SU-DHL-6 (cell line): Measurements from ENCODE around the gene ARTN.

ENCODE experiments used
- H2AFZ ChIP-seq: fragments of 200-600 bp; sonication (generic); 2 replicates; pipeline ENCODE4 v1.6.1; 2014; ENCODE audit warnings: low read depth, mild to moderate bottlenecking, moderate library complexity, mixed read lengths, antibody characterized with exemption, low read length; ENCODE audit not compliant: severe bottlenecking
- H3F3A ChIP-seq: fragments of 200-600 bp; shearing (Covaris generic); 2 replicates; pipeline ENCODE4 v1.6.0; 2016; ENCODE audit warnings: antibody characterized with exemption, mild to moderate bottlenecking; ENCODE audit not compliant: insufficient read depth
- H3K27ac ChIP-seq: fragments of 200-600 bp; sonication (generic); 2 replicates; pipeline ENCODE4 v1.5.1; 2016; ENCODE audit warnings: low read depth, mild to moderate bottlenecking, low read length, moderate library complexity, mixed read lengths
- H3K27me3 ChIP-seq: fragments of 200-600 bp; sonication (generic), shearing (Covaris generic); 2 replicates; pipeline ENCODE4 v1.6.0; 2014; ENCODE audit warnings: mild to moderate bottlenecking, low read length
- H3K36me3 ChIP-seq: fragments of 200-600 bp; sonication (generic); 2 replicates; pipeline ENCODE4 v1.6.1; 2014; ENCODE audit warnings: mild to moderate bottlenecking, low read length, mixed read lengths
- H3K4me2 ChIP-seq: fragments of 300-600, 200-600 bp; shearing (Covaris generic), sonication (generic); 2 replicates; pipeline ENCODE4 v1.6.0; 2014; ENCODE audit warnings: low read length, low read depth, mild to moderate bottlenecking; ENCODE audit not compliant: poor library complexity, severe bottlenecking
- H3K4me3 ChIP-seq: fragments of 200-600 bp; sonication (generic); 2 replicates; pipeline ENCODE4 v1.5.1; 2014; ENCODE audit warnings: antibody characterized with exemption, low read length, mild to moderate bottlenecking, mixed read lengths; ENCODE audit not compliant: insufficient read depth, poor library complexity, severe bottlenecking
- H3K79me2 ChIP-seq: fragments of 200-600 bp; sonication (generic); 2 replicates; pipeline ENCODE4 v1.6.1; 2014; ENCODE audit warnings: mild to moderate bottlenecking, low read length, moderate library complexity; ENCODE audit not compliant: insufficient read depth
- H3K9ac ChIP-seq: fragments of 200-600 bp; sonication (generic); 2 replicates; pipeline ENCODE4 v1.7.0; 2014; ENCODE audit warnings: mild to moderate bottlenecking, low read length
- H3K9me2 ChIP-seq: fragments of 200-600 bp; sonication (generic); replicated peaks from 2 replicates; pipeline ENCODE4 v1.6.1; 2014; ENCODE audit warnings: low read length; ENCODE audit not compliant: insufficient read depth
- H3K9me3 ChIP-seq: fragments of 200-600 bp; sonication (generic); 2 replicates; pipeline ENCODE4 v1.6.1; 2014; ENCODE audit warnings: low read length, mixed read lengths; ENCODE audit not compliant: insufficient read depth
- H4K20me1 ChIP-seq: fragments of 200-600 bp; sonication (generic); 2 replicates; pipeline ENCODE4 v1.6.1; 2014; ENCODE audit warnings: low read depth, mild to moderate bottlenecking, antibody characterized with exemption, low read length, moderate library complexity, mixed read lengths
- CTCF ChIP-seq: fragments of 200-600 bp; sonication (generic); IDR thresholded peaks from one replicate; pipeline ENCODE4 v1.5.1; 2017; ENCODE audit warnings: antibody characterized with exemption, mild to moderate bottlenecking, low read length, moderate library complexity; ENCODE audit not compliant: insufficient read depth, poor library complexity, severe bottlenecking
- EZH2phosphoT487 ChIP-seq: fragments of 200-600 bp; sonication (generic), shearing (Covaris generic); conservative IDR thresholded peaks from 2 replicates; pipeline ENCODE4 v1.6.1; 2018; ENCODE audit warnings: mild to moderate bottlenecking, antibody characterized with exemption, low read length, moderate library complexity, mixed read lengths

The ARTN gene

DNA sequence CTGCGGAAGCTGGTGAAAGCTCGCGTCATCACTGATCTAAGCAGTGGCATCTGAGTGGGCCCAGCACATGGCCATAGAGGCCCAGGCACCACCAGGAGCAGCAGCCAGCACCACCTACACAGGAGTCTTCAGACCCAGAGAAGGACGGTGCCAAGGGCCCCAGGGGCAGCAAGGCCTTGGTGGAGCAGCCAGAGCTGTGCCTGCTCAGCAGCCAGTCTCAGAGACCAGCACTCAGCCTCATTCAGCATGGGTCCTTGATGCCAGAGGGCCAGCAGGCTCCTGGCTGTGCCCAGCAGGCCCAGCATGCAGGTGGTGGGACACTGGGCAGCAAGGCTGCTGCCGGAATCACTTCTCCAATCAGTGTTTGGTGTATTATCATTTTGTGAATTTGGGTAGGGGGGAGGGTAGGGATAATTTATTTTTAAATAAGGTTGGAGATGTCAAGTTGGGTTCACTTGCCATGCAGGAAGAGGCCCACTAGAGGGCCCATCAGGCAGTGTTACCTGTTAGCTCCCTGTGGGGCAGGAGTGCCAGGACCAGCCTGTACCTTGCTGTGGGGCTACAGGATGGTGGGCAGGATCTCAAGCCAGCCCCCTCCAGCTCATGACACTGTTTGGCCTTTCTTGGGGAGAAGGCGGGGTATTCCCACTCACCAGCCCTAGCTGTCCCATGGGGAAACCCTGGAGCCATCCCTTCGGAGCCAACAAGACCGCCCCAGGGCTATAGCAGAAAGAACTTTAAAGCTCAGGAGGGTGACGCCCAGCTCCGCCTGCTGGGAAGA, 3.2 kb upstream of the ARTN start:
- H3K27me3 ChIP-seq, result no peaks in the 10 kb centered on the region
- no peaks in the 10 kb centered on the region for H3K9me3 ChIP-seq
- H3K36me3 ChIP-seq, result no peaks in the 10 kb centered on the region
- no peak overlapping the region for H3K27ac ChIP-seq
- H3K4me2 ChIP-seq, result no peak overlapping the region
- no peak overlapping the region for H3K4me3 ChIP-seq
- H4K20me1 ChIP-seq, result no peaks in the 10 kb centered on the region
- no peaks in the 10 kb centered on the region for H3K79me2 ChIP-seq
- H3K9me2 ChIP-seq, result no peaks in the 10 kb centered on the region
- H3F3A ChIP-seq, result no peaks in the 10 kb centered on the region
- TF ChIP-seq EZH2phosphoT487 (no peak), CTCF (peak; percentile 27)
- no peak overlapping the region for H3K9ac ChIP-seq
- no peak overlapping the region for H2AFZ ChIP-seq

- Histone ChIP-seq H3K4me2 (no peak overlapping the region), H4K20me1 (no peaks in the 10 kb centered on the region)
- TF ChIP-seq CTCF, result no peak
- no peak for TF ChIP-seq EZH2phosphoT487
These were observed 2.7 kb upstream of the ARTN start for GRCh38 chr1:43930949-43931275.

DNA sequence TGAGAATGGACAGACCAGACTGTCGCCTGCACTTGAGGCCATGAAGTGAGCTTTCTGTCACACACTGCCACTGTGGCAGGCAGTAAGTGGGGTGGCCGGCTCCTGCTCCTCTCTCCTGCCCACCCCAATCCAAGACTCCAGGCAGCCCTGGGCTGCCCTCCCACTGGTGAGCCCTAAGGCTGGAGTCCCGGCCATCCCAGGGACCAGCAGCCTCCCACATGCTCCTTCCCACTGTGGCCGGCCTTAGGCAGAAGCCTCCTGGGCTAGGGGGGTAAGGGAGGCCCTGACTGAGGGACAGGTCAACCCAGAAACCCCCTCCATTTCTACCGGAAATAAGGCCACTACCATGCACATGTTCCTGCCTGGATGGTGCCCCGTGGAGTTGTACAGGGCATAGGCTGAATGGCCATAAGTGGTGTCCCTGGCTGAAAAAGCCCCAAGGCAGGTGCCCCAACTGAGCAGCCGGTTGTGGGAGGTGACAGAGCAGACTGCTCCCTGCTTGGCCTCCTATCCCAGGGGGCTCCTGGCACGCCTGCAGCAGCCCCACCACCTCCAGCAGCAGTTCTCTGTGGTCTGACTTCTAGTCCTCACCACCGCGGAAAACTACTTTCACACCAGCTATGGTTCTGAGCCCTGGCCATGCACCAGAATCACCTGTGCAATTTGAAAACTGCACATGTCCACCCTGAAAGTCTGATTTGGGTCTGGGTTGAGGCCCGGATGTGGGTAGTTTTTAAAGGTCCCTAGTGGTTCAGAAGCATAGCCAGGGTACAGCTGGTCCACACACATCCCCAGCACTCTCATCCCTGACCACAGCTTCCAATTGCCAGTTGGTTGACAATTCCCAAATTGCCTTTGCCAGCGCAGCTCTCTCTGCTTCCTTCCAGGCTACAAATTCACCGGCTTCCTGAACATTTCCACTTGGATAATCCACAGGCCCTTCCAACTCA, 1.6 kb upstream of the ARTN start:
- H2AFZ ChIP-seq, result no peak overlapping the region
- TF ChIP-seq EZH2phosphoT487 (no peak), CTCF (no peak)
- no peak overlapping the region for H3K4me3 ChIP-seq
- H3K79me2 ChIP-seq, result no peaks in the 10 kb centered on the region
- no peaks in the 10 kb centered on the region for H3K9me3 ChIP-seq
- no peaks in the 10 kb centered on the region for H3F3A ChIP-seq
- no peaks in the 10 kb centered on the region for H3K36me3 ChIP-seq
- no peak overlapping the region for H3K27ac ChIP-seq
- no peaks in the 10 kb centered on the region for H3K27me3 ChIP-seq
- H4K20me1 ChIP-seq, result no peaks in the 10 kb centered on the region
- H3K9ac ChIP-seq, result no peak overlapping the region
- H3K9me2 ChIP-seq, result no peaks in the 10 kb centered on the region
- no peak overlapping the region for H3K4me2 ChIP-seq

More at GRCh38 chr1:43930949-43931275, 2.7 kb upstream of the ARTN start:
- Histone ChIP-seq H3K9me3 (no peaks in the 10 kb centered on the region), H3K79me2 (no peaks in the 10 kb centered on the region), H3K4me3 (no peak overlapping the region), H2AFZ (no peak overlapping the region), H3K27ac (no peak overlapping the region), H3F3A (no peaks in the 10 kb centered on the region), H3K27me3 (no peaks in the 10 kb centered on the region), H3K9me2 (no peaks in the 10 kb centered on the region), H3K36me3 (no peaks in the 10 kb centered on the region), H3K9ac (no peak overlapping the region)
